Placental pericyte (primary cell): ENCODE measurements around the gene PROSER3. TPM values are rescaled to one million over a fixed set of nuclear protein-coding genes. Genes with fewer than 3 reads are reported as not detected.

Experiments
- total RNA-seq: library from RNA; depleted of rRNA; stranded (reverse); fragments of >200 nt; gene quantifications from 2 replicates; pipeline ENCODE4 v1.2.3, GENCODE V29; 2012

The PROSER3 gene
- total RNA-seq, result 10.9 and 17.6 TPM in 2 replicates

DNA sequence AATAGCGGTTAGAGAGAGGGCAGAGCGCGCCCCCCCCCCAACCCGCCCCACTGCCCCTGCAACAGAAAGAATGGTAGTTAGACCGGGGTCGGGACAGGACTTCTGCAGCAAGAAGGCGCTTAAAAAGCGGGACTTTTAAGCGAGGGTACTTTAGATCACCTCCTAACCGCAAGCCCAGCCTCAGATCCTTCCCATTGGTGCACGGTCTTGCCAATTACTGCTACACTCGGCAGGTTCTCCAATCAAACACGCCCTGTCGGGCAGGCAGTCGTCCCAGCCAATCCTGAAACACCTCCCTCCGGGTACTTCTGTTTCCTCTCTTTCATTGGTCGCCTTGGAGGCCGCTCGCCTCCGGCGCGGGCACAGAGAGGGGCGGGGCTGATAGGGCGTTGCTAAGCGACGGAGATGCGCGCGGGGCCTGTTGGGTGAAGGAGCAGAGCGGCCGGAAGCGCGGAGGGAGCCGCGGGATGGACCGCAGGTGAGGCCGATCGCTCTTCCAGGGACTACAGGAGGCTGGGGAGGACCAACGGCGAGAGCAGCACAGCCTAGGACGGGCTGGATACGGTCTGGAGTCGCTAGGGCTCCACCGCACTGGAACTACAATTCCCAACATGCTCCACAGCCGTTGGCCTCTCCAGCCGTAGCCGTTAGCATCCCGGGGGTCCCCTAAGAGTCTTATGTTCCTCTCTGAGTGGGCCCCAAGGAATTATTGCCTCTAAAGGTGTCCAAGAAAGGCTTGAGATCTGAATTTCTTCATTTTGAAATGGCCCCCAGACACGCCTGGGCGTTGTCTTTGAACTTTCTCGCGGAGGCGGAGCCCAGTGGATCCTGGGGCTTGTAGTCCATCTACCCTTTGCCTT, at the start of gene PROSER3:
TSS of gene PROSER3 (plus strand) at position 428 of the 860 bp plus-strand sequence. CDS start at position 468, 40 bp downstream.

DNA sequence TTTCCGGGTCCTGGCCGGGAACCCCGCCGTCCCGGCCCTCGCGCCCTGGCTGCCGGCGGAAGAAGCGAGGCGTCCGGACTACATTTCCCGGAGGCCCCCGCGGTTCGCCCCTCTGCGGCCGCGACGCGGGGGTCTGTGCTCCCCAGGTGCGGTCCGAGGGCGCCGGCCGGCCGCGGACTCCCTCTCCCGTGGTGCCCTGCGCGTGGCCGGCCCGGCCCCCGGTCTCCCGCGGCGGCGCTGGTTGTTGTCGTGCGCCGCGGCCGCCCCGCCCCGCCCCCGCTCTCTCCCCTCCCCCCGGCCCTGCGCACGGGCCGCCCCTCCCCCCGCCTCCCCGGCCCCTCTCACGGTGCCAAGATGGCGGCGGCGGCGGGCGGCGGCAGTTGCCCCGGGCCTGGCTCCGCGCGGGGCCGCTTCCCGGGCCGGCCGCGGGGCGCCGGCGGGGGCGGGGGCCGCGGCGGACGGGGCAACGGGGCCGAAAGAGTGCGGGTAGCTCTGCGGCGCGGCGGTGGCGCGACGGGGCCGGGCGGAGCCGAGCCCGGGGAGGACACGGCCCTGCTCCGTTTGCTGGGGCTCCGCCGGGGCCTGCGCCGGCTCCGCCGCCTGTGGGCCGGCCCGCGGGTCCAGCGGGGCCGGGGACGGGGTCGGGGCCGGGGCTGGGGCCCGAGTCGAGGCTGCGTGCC, 40.2 kb upstream of the PROSER3 start, which contains the start of gene KMT2B:
TSS of gene KMT2B (plus strand) at position 339 of the 680 bp plus-strand sequence. CDS start at position 355, 16 bp downstream.

DNA sequence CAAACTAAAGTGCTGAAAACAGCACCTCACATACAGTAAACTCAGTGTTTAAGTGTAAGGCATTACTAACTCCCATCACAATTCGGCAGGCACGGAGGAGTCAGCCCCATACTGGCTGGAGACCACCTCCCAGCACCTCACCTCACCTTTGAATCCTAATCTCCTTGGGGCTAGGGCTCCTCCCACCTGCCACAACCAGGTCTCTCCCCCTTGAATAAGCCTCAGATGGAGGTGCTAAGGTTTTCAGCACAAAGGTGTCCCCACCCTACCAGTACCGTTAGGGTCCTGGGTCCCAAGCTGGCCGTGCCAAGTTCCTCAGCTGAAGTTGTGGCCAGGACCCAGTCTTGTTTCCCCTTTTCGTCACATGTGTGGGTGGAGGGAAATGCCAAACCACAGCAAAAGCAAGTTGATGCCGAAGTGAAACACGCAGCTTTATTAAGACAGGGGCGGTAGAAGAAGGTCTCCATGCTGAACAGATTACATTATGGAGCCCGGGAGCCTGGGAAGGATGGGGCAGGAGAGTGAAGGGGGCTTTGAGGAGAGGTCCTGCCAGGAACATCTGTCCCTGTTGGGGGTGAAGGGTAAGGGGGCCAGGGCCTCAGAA, 15.8 kb upstream of the PROSER3 start, which contains the start of gene IGFLR1:
TSS of gene IGFLR1 (minus strand) at position 332 of the 604 bp plus-strand sequence. CDS start 1,272 bp downstream, outside the sequence.

DNA sequence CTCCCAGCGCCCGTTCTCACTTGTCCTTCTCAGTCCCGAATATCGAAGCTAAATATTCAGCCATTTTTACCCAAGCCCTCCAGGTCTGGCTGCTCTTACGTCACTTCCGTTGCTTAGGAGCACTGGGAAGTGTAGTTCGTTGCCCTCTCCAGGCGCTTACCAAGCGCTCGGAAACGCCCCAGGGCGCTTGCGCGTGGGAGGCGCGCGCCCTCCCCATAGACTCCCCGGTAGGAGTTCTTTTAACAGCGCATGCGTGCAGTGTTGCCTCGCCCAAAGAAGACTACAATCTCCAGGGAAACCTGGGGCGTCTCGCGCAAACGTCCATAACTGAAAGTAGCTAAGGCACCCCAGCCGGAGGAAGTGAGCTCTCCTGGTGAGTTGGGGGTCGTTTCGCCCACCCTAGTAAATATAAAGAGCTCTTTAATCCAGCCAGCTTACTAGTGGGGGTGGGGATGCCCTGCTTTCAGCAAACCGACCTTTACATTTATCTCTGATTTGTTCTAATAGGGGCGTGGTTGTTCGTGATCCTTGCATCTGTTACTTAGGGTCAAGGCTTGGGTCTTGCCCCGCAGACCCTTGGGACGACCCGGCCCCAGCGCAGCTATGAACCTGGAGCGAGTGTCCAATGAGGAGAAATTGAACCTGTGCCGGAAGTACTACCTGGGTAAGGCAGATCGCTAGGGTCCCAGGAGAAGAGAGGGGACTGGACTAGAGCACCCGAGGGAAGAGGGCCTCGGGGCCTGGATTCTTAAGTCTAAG, 12.5 kb upstream of the PROSER3 start, which contains the start of the genes PSENEN and U2AF1L4:
TSS of gene PSENEN (plus strand) at position 324 of the 759 bp plus-strand sequence. CDS start at position 604, 280 bp downstream.
TSS of gene U2AF1L4 (minus strand) at position 91 of the 759 bp plus-strand sequence. CDS start at position 64, 27 bp downstream.

DNA sequence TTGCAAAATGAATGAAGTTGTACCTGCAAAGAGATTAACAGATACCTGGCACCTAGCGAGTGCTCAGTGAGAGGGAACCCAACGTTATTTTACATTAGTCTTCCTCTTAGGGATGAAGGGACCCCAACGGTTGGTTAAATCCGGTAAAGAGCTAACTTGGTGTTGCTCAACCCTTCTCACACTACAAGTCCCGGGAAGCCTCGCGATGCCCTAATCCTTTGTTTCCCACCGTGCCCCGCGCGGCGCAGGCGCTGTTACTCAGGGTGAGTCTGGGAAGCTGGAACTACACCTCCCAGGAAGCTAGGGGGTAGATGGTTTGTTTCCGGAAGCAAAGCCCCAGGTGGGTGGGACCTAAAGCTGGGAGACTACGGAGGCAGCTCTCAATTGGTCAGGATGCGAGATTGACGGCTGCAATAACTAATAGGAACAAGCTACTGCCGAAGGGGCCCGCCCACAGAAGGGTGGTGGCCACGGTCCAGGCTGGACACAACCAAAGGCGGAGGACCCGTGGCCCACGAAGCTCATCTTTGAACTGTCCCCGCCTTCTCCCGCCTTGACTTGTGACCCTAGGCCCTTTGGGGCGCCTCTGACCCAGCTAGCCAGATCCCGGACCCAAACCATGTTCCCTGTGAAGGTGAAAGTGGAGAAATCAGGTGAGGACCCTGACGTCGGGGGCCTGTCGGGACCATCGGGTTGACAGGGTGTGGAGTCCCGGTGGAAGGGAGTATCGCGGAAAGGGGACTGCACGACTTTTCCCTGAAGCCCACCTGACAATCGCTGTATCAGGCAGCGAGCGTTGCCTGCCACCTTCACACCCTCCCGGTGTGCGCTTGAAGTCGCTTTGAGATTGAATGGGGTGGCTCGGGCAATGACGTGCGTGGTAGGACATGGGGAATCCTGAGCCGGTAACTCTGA, 9.6 kb upstream of the PROSER3 start, which contains the start of gene LIN37:
TSS of gene LIN37 (plus strand) at position 471 of the 915 bp plus-strand sequence. CDS start at position 620, 149 bp downstream.

DNA sequence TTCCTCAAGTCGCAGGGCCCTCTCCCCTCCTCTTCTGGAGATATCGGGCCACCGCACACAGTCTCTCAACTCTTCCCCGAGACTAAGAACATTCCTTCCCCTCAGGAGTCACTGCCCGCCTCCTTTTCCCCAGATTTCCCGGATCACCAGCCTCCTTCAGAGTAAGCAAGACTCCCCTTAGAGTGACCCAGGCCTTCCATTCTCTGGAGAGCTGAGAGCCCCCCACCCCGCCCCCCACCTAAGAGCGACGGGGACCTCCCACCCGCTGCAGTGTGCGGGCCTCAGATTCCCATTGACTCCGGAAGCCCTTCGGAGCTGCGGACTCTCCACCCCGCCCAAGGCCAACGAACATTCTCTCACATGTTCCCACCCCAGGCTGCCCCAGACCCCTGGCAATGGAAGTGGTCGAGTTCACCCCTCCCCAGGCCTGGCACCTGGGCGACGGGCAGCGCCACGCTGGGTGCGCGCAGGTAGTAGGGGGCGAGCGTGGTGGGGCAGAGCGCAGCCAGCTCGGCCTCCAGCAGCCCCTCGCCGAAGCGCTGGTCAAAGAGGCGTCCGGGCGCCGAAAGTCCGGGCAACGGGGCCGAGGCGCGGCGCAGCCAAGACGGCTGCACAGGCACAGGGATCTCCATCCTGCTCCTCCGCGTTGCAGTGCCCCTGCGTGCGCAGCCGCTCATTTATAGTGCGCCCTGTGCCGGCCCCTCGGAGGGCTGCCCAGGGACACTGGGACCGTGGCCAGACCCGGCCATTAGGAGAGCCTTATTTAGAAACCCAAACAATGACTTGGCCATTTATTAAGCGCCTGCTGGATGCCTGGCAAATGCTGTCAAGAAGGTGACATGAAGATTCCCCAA, 1.4 kb upstream of the PROSER3 start, which contains the start of gene HSPB6:
TSS of gene HSPB6 (minus strand) at position 653 of the 854 bp plus-strand sequence. CDS start at position 632, 21 bp downstream.

DNA sequence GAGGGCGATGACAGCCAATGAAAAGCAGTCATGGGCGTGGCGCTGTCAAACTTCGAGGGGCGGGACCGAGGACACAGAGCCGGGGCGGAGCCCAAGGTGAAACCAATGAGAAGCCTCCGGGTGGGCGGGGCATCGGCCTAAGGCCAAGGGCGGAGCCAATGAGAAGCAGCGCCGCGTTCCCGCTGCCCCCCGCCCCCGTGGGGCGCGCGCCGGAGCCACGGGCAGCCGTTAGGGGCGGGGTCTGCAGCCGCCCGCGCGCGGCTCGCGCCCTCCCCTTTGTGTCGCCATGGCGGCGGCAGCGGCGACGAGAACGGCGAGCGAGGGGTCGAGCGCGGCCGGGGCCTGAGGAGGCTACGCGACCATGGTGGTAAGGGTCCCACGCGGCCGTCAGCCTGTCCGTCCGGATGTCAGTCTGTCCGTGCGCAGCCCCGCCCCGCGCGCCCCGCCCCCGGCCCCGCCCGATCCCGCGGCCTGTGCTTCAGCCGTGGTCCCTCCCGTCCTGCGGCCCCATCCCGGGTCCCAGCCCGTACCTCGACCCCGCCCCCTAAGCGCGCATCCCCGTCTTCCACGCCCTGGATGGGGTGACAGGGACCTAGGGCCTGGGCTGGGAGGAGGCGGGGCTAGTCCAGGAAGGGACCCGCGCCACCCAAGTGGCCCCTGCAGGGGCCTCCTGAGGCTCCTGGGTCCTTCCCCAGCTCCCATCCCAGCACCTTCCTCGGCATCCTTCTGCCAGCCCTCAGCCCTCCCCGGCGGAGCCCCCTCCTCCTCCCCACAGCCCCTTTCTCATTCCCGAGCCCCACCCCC, 17.5 kb downstream of the PROSER3 start, which contains the start of gene ARHGAP33:
TSS of gene ARHGAP33 (plus strand) at position 267 of the 804 bp plus-strand sequence. CDS start at position 362, 95 bp downstream.

DNA sequence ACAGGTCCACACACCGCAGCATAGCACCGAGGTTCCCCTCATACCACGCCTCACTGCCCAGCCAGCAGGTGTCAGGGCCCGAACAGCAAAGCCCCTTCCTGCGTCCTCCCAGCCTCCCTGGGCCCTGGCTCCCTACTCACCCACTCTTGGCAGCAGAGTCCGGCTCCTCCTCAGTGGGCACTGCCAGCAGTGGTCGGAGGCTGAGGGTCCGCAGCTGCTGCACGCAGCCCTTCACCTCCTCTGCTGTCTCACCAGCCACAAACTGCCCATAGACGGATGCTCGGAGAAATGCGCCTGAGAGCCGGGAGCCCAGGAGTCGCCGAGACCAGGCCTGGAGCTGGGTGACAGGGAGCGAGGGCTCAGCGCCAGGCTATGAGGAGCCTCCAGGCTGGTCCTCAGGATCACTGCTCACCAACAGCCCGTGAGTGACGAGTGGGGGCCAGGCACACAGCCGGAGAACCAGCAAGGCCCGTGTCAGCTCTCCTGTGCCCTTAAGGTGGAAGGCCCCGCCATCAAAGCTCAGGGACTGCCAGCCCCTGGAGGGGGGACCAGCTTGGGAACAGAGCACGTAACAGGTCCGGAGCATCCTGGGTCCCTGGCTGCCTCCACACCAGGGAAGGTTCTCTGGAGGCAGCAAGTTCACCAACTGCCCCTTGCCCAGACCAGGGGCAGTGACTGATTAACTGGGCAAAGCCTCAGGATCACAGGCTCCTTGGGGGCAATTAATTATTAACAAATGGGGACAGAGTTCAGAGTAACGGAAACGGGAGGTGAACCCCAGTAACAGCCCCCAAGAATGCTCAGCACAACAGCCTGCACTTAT, 54.5 kb downstream of the PROSER3 start, which contains the start of gene PRODH2:
TSS of gene PRODH2 (minus strand) at position 626 of the 823 bp plus-strand sequence. CDS start at position 586, 40 bp downstream.

Other genes starting within 250 kb of the PROSER3 start
- gene DMKN, start 244.5 kb upstream of the PROSER3 start, total RNA-seq, result 0.14 and 0.22 TPM in 2 replicates
- 0.14 TPM in 1 of 2 replicates, not detected in the other for gene SBSN, start 229.9 kb upstream of the PROSER3 start, total RNA-seq
- gene GAPDHS, start 224.7 kb upstream of the PROSER3 start, total RNA-seq, result not detected in 2 replicates
- gene TMEM147, start 212.6 kb upstream of the PROSER3 start, total RNA-seq, result 64.1 and 66.6 TPM in 2 replicates
- gene ATP4A, start 194.5 kb upstream of the PROSER3 start, total RNA-seq, result not detected in 2 replicates
- gene PMIS2, start 172.0 kb upstream of the PROSER3 start, total RNA-seq, result not detected in 2 replicates
- gene HAUS5, start 145.4 kb upstream of the PROSER3 start, total RNA-seq, result 2.2 and 14.2 TPM in 2 replicates
- gene RBM42, start 129.1 kb upstream of the PROSER3 start, total RNA-seq, result 74.6 and 76.2 TPM in 2 replicates
- gene ETV2, start 116.4 kb upstream of the PROSER3 start, total RNA-seq, result 0.29 TPM in 1 of 2 replicates, not detected in the other
- gene COX6B1, start 109.9 kb upstream of the PROSER3 start, total RNA-seq, result 212 and 274 TPM in 2 replicates
- not detected in 2 replicates for gene UPK1A, start 91.7 kb upstream of the PROSER3 start, total RNA-seq
- not detected in 2 replicates for gene ZBTB32, start 53.6 kb upstream of the PROSER3 start, total RNA-seq
- gene KMT2B, start 40.2 kb upstream of the PROSER3 start, total RNA-seq, result 10.0 and 14.7 TPM in 2 replicates
- gene IGFLR1, start 15.7 kb upstream of the PROSER3 start, total RNA-seq, result 0.66 and 1.9 TPM in 2 replicates
- gene U2AF1L4, start 12.8 kb upstream of the PROSER3 start, total RNA-seq, result 5.3 and 15.3 TPM in 2 replicates
- 10.9 and 12.0 TPM in 2 replicates for gene PSENEN, start 12.5 kb upstream of the PROSER3 start, total RNA-seq
- 17.9 and 29.1 TPM in 2 replicates for gene LIN37, start 9.6 kb upstream of the PROSER3 start, total RNA-seq
- 11.6 and 22.3 TPM in 2 replicates for gene HSPB6, start 1.1 kb upstream of the PROSER3 start, total RNA-seq
- gene ARHGAP33, start 17.4 kb downstream of the PROSER3 start, total RNA-seq, result 2.2 and 5.0 TPM in 2 replicates
- gene PRODH2, start 54.7 kb downstream of the PROSER3 start, total RNA-seq, result not detected in 2 replicates
- gene NPHS1, start 94.3 kb downstream of the PROSER3 start, total RNA-seq, result not detected in 2 replicates
- gene KIRREL2, start 98.7 kb downstream of the PROSER3 start, total RNA-seq, result not detected in 2 replicates
- 2.0 and 2.1 TPM in 2 replicates for gene APLP1, start 110.4 kb downstream of the PROSER3 start, total RNA-seq
- gene NFKBID, start 142.4 kb downstream of the PROSER3 start, total RNA-seq, result 5.3 and 6.4 TPM in 2 replicates
- 0.44 and 0.86 TPM in 2 replicates for gene HCST, start 144.4 kb downstream of the PROSER3 start, total RNA-seq
- gene TYROBP, start 150.1 kb downstream of the PROSER3 start, total RNA-seq, result not detected in 2 replicates
- gene LRFN3, start 178.2 kb downstream of the PROSER3 start, total RNA-seq, result 5.3 and 7.2 TPM in 2 replicates
- 12.0 and 17.3 TPM in 2 replicates for gene SDHAF1, start 237.0 kb downstream of the PROSER3 start, total RNA-seq